GM19023 (cell line): ENCODE measurements around the gene CPA2.
"Not testable (repeated sequence)": the region's sequence is repeated elsewhere in the genome, so short reads cannot be mapped to it uniquely, and the experiment has no call there.

ENCODE experiments used
- ATAC-seq: cut with Tn5 transposase; IDR thresholded peaks from one replicate; pipeline ENCODE4 v1.9.1; 2021; ENCODE audit warnings: mild to moderate bottlenecking, moderate library complexity; ENCODE audit not compliant: unreplicated experiment

Gene CPA2

GRCh38 chr7:130266258-130266960, at the start of gene CPA2:
Gene CPA2 (plus strand): TSS chr7:130266863. CDS start chr7:130266882, 19 bp downstream.
- no peak for ATAC-seq

DNA sequence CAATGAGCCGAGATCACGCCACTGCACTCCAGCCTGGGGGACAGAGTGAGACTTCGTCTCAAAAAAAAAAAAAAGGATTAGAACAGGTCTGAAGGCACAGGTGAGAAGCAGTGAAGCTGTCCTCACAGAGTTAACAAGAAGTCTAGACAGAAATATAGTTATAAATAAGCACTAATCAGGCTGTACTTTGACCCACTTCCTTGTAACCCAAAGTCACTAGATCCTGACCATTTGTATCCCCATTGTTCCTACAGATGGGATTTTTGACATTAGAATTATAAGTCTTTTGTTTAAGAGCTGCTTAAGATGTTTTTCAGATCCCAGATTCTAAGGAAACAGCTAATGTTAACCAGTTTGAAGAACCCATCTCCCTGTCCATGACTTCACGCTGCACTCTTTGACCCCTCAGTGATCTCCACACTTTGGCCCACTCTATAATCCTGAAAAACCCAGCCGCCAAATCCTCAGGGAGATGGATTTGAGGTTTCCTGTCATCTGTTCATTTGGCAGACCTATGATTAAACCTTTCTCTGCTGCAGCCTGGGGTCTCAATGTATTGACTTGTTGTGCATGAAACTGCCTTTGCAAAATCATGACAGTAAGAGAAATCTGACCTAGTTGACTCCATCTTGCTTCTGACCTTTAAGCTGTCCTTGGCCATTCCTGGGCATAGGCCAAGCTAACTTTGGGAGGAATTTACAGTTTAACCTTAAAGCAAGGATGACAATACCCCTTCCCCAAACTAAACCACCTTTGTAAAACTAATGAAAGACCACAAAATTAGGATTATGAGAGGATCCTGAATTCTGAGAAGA, 47.6 kb upstream of the CPA2 start:
- ATAC-seq, result no peak

DNA sequence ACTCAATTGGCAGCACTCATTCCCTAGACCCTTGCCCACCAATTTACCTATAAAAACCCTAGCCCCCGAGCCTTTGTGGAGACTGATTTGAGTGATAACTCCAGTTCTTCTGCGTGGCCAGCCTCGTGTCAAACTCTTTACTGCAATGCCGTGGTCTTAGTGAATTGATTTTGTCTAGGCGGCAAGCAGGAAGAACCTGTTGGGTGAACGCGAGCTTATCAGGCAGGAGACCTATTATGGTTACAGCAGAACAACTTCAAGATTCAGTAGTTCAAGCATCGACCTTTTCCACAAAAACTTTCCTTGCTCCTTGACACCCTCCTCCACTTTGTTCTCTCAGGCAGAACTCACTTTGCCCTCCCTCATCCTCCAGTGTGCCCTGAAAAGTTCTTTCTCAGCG, 46.8 kb upstream of the CPA2 start:
- ATAC-seq, result no peak

- ATAC-seq, result no peak
Measured at GRCh38 chr7:130221746-130222145, 44.9 kb upstream of the CPA2 start.

DNA sequence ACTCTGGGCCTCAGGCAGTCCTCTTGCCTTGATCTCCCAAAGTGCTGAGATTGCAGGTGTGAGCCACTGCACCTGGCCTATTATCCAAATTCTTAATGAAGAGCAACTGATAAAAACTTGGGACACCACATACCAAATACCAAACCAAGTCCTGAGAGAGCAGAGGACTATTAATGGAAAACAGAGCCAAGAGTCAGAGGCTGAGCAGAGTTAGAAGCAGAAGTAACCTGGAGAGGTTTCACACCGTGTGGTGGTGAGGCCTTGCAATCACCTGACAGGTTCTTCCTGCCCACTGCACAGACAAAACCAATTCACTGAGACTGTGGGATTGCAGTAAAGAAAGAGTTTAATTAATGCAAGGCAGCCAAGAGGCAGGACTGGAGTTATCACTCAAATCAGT, 43.0 kb upstream of the CPA2 start:
- no peak for ATAC-seq

DNA sequence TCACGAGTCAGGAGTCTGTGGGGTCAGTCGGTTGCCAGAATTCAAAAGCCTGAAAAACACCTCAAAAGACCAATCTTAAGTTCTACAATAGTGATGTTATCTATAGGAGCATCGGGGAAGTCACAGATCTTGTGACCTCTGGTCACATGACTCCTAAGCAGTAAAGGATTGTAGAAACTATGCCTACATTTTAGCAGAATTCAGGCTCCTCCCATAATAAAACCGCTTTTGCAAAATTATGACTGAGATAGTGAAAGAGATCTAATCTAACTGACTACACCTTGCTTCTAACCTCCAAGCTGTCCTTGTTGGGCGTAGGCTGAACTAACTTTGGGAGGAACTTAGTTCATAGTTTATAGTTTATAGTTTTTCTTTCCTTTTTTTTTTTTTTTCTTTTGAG, 42.5 kb upstream of the CPA2 start:
- no peak for ATAC-seq

GRCh38 chr7:130224923-130225322, 41.7 kb upstream of the CPA2 start:
- ATAC-seq, result not testable (repeated sequence)

GRCh38 chr7:130226333-130226732, 40.3 kb upstream of the CPA2 start:
- no peak for ATAC-seq

GRCh38 chr7:130227883-130228575, 38.6 kb upstream of the CPA2 start:
- ATAC-seq, result no peak

- no peak for ATAC-seq
Measured at GRCh38 chr7:130228840-130229502, 37.7 kb upstream of the CPA2 start.

DNA sequence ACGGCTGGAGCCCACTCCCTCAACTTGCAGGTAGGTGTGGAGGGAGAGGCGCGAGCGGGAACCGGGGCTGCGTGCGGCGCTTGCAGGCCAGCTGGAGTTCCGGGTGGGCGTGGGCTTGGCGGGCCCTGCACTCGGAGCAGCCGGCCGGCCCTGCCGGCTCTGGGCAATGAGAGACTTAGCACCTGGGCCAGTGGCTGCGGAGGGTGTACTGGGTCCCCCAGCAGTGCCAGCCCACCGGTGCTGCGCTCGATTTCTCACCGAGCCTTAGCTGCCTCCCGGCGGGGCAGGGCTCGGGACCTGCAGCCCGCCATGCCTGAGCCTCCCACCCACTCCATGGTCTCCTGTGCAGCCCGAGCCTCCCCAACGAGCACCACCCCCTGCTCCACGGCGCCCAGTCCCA, 36.7 kb upstream of the CPA2 start:
- ATAC-seq, result not testable (repeated sequence)

DNA sequence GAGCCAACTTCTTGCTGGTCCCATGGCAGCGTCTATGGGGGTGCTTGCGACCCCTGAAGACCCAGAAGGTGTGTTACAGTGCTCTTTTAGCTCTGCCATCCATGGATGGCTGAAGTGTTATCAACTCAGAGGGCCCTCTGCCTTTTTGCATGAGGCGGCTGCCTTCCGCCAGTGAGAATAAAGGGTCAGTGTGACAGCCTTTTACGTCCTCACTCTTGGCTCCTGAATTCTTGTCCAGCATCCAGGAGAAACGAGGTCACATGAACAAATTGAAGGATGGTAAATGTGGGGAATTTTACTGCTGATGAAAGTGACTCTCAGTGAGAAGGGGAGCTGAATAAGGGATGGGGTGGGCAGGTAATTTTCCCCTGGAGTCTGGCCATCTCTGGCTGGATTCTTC, 34.9 kb upstream of the CPA2 start:
- ATAC-seq, result no peak

GRCh38 chr7:130232209-130232608, 34.5 kb upstream of the CPA2 start:
- no peak for ATAC-seq

DNA sequence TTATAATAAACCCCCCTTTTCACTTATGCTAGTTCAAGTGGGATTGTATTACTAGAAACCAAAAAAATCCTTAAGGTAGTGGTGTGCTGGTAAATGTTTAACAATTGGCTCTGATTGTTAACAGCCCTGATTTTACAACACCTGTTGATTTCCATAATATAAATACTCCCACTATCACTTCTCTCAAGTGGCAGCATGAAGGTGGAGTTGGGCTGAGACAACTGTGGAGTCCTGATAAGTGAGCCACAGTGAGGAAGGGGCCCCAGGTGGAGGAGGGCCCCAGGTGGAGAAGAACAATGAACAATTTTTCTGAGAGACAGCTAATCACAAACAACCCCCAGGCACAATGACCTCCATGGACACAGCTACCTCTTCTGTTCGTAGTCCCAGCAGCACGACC, 32.6 kb upstream of the CPA2 start:
- no peak for ATAC-seq

GRCh38 chr7:130236361-130236760, 30.3 kb upstream of the CPA2 start:
- ATAC-seq, result not testable (repeated sequence)

GRCh38 chr7:130240240-130240639, 26.4 kb upstream of the CPA2 start:
- no peak for ATAC-seq

DNA sequence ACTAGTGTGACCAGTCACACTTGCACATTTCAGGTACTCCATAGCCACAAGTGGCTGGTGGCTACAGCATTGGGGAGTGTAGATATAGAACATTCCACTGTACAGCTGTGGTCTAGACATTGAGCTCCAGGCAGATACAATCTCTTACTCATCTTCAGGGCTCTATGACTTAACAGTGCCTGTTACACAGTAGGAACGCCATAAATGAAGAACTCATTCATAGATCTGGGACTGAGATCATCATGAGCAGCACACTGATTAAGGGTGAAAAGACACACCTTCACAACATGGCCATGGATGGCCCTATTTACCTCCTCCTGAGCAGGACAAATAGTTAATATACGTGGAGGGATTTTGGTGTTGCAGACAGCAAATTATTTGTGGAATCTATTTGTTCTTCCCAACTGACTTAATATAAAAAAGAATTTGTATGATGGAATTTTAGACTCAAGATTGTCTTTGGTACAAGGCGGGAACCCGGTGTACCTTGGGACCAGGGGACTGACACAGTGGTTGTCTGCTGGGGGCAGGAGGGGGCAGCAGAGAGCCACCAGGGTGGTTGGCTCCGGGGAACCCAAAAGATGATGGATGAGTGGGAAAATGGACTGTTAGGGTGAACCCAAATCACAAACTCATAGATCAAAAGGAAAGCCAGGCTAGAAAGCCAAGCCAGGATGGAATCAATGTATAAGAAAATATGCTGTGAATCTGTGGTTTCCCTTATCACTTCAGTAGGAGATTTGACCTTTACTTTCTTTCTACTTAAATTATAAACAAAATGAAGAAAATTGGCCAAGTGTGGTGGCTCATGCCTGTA, 24.3 kb upstream of the CPA2 start:
- ATAC-seq, result no peak

DNA sequence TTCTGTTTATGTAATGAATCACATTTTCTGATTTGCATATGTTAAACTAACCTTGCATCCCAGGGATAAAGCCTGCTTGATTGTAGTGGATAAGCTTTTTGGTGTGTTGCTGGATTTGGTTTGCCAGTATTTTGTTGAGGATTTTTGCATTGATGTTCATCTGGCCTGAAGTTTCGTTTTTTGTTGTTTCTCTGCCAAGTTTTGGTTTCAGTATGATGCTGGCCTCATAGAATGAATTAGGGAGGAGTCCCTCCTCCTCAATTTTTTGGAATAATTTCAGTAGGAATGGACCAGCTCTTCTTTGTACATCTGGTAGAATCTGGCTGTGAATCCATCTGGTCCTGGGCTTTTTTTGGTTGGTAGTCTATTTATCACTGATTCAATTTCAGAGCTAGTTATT, 23.2 kb upstream of the CPA2 start:
- not testable (repeated sequence) for ATAC-seq

- not testable (repeated sequence) for ATAC-seq
Measured at GRCh38 chr7:130246491-130246890, 20.2 kb upstream of the CPA2 start.

- ATAC-seq, result not testable (repeated sequence)
Measured at GRCh38 chr7:130248842-130249241, 17.8 kb upstream of the CPA2 start.
